OCI-M2 (cell line): Measurements from ENCODE around the gene TBRG4.
"Not testable (repeated sequence)": the region's sequence is repeated elsewhere in the genome, so short reads cannot be mapped to it uniquely, and the experiment has no call there.

ENCODE experiments used
- DNase-seq: peaks from one replicate; lab custom pipeline; 2025; ENCODE audit not compliant: unreplicated experiment; lab: John Stamatoyannopoulos, UW

TBRG4 gene

GRCh38 chr7:45111298-45112223 is at the start of gene TBRG4:
TBRG4 (minus strand) TSS chr7:45111697; CDS start chr7:45109237, 2,460 bp downstream.
- peak; percentile 19 for DNase-seq

GRCh38 chr7:45161138-45161537 is 49.6 kb upstream of the TBRG4 start:
- no peak for DNase-seq

GRCh38 chr7:45160417-45160881 is 49.0 kb upstream of the TBRG4 start:
- no peak for DNase-seq

GRCh38 chr7:45159296-45159695 is 47.8 kb upstream of the TBRG4 start:
- no peak for DNase-seq

GRCh38 chr7:45158471-45158870 is 47.0 kb upstream of the TBRG4 start:
- no peak for DNase-seq

DNA sequence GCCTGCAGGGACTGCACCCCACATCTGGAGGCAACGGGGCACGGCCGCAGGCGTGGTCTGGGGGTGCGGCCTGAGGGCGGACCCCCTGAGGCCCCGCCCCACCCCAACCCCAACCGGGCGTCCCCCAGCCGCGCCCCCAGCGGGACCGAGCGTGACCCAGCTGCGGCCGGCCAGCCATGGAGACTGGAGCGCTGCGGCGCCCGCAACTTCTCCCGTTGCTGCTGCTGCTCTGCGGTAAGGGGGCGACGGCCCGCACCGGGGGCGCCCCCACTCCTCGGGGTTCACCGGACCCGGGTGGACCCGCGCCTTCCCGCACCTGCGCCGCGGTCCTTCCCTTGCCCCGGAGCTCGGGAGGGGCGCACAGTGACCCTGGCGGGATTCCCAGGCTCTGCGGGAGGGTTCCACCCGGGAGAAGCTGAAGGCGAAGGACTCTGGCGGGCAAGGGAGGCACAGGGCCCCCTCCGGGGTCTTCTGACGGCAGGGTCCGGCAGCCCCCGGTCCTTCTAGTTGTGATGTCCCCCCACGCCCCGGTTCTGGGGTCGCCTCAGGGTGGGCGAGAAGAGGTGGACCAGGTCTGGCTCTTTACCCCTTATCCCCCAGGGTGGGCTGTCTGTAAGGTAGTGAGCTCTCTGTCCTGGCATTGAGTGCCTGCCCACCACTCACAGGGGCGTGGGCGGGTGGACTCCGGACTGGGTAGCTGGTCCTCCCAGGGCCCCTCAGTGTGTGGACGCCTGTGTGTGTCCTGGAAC is 46.3 kb upstream of the TBRG4 start, which contains the start of gene RAMP3:
RAMP3 (plus strand) TSS at position 139 of the 749 bp plus-strand sequence; CDS start at position 177, 38 bp downstream.
- DNase-seq: no peak

DNA sequence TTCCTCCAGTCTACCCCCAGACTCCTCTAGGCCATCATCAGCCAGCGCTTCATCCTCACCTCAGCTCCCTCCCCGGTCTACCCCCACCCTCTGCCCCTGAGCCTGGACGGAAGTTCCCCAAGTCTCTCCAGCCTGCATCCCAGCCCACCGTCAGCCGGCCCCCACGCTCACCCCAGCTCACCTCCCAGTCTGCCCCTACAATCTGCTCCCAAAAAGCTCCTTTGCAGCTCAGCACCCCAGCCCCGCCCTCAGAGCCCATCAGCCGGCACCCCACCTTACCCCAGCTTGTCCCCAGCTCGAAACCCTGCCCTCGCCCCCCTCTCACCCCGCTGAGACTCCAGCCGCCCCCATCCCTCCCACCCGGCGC is 45.8 kb upstream of the TBRG4 start:
- no peak for DNase-seq

DNA sequence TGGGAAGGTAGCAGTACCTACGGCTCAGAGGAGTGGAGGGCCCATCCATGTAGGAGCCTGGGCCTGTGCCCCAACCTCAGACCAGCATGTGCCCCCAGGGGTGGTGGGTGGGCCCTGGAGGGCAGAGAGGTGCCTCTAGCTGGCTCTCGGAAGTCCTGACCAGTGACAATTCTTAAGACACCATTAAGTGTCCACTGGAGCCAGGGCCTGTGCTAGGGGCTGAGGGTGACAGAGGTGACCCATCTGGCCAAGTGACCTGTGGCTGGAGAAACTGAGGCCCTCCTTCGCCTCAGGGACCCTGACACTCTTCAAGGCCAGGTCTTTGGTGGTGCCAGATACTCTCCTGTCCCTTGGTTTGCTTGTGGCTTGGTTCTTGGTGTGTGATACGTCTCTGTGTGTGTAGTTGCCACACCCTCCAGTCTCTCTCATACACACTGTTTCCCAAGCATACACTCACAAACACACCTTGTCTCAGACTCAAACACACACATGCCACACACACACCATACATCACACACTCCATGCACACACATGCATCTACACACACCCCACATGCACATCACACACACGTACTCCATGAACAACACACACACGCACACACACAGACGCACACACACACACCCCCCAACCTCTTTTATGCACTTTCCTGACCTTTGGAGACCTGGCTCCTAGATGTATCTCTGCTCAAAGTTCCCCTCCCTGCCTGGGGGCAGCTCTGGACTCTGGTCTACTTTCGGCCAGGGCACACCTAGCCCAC is 45.2 kb upstream of the TBRG4 start:
- DNase-seq: no peak

GRCh38 chr7:45155941-45156340 is 44.4 kb upstream of the TBRG4 start:
- no peak for DNase-seq

GRCh38 chr7:45155357-45155900 is 43.9 kb upstream of the TBRG4 start:
- no peak for DNase-seq

- DNase-seq: not testable (repeated sequence)
Observed at GRCh38 chr7:45153861-45154260, 42.4 kb upstream of the TBRG4 start.

GRCh38 chr7:45153233-45153632 is 41.7 kb upstream of the TBRG4 start:
- DNase-seq: no peak

- DNase-seq: no peak
Observed at GRCh38 chr7:45151967-45152366, 40.5 kb upstream of the TBRG4 start.

DNA sequence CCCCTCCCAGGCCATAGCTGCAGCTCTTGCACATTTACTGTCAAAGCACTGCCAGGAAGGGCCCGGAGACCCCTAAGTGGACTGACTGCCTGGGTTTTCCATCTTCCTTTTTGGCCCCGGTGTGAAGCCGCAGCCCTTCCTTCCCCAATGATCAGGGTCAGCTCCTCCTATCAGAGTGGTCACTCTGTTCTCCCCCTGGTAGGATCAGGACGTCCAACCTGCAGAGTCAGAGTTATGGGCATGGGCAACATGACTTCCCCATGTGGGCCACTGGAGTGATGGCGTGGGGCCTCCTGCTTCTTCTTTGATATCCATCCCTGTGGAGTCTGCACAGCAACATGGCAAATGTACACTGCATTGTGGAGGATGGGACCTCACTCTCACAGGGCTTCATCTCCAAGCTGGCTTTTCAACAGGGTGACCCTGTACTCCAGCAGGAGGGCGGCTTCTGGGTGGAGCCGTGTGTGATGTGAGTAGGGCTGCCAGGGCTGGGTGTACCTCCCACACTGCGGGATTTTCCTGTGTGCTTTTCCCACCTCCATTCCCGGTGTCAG is 39.7 kb upstream of the TBRG4 start:
- no peak for DNase-seq

DNA sequence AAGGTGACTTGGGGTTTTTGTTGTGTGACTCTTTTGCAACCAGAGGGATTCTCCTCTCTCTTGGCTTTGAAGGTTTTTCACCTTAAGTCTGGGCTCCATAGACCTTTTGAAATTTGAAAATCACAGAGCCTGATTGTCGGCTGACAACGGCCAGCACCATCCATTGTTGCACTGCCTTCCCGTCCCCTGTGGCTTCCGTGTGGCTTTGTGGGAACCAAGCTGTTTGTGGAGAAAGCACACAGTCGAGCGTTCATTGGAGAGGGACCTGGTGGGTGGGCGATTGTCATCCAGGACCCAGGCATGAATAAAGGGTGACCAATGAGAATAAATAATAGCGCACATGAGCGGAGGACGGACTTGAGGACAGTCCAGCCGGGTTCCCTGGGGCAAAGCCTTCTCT is 38.7 kb upstream of the TBRG4 start:
- no peak for DNase-seq

DNA sequence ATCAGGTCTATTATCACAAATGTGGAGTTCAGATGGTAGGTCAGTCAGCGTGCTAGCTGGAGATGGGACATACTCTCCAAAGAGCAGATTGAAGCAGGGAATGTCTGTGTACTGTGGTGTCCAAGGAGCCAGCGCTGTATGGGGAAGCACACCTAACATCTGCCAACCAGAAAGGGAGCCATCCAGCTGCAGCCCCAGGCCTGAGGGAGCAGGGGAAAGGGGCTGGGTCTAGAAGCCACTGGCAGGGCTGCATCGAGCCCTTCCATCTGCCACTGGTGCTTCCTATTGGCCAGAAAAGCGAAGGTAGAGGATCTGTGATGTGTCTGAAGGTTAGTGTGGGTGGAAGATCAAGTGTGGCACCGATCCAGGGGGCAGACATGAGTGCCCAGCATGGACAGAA is 38.1 kb upstream of the TBRG4 start:
- DNase-seq: no peak

GRCh38 chr7:45148653-45148973 is 37.1 kb upstream of the TBRG4 start:
- no peak for DNase-seq

- DNase-seq: no peak
Observed at GRCh38 chr7:45147858-45148652, 36.6 kb upstream of the TBRG4 start.

DNA sequence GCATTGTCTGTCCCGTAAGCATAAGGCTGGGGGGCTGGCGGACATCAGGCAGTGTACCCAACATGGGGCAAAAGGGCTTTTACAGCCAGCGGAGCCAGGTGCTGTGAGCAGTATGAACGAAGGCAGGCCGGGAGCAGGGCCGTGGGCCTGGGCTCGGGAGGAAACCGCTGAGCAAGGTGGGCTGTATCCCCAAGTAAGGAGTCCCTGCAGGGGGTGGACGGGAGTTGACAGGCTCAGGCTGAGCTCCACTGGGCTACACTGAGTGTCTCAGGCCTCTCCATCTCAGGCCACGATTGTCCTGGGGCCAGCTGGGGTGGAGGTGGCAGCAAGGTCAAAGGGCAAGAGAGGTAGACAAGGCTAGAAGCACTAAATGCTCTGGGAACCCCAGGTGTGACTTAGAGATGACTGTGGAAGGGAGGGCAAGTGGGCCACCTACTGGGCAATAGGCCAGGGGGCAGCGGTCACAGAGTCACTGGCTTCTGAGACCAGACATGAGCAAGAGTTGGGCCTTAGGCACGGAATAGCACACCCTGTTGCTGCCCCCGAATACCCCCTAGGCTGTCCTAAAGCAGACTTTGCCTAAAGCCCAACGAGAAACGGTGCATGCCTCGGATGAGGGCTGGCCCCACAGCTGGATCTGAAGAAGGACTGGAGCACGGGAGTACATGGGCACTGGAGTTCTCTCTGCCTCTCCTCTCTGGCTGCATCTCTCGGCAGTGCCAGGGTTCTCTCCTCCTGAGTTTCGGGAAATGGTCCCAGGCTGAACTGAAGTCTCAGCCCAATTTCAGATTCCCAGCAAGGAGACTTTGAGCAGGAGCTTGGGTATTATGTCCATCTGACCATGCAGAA is 35.3 kb upstream of the TBRG4 start:
- DNase-seq: no peak
